ENCODE results near the gene GJB2. TPM values are rescaled to one million over a fixed set of nuclear protein-coding genes. Genes with fewer than 3 reads are reported as not detected.

The GJB2 gene
- polyA plus RNA-seq, 1 experiment: 3.0 TPM

DNA sequence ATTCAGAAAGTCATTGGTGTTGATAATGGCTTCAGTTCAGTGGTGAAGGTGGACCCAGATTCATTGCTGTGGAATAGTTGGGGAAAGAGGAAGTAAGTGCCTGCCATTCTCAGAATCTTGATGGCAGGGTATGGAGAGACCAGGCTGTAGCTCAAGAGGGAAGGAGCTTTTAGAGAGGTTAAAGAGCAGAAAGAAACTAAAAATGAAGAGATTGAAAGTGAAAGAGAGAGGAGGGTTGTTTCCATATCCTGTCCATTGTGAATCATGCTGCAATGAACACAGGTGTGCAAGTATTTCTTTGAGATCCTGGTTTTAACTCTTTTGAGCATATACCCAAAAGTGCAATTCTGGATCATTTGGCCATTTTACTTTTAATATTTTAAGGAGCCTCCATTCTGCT lies 26.8 kb upstream of the GJB2 start:
- Histone ChIP-seq H3K27ac (ENCODE audit: low read depth, low read length) (no peak overlapping the region), H3K4me3 (ENCODE audit: low read depth, low read length) (no peak overlapping the region), H3K27me3 (ENCODE audit: control insufficient read depth, insufficient read depth, low read length) (peaks cover 35% of the 10 kb centered on the region), H3K9me3 (ENCODE audit: control insufficient read depth, insufficient read depth, low read length) (no peaks in the 10 kb centered on the region)
- TF ChIP-seq, protein P1, sequence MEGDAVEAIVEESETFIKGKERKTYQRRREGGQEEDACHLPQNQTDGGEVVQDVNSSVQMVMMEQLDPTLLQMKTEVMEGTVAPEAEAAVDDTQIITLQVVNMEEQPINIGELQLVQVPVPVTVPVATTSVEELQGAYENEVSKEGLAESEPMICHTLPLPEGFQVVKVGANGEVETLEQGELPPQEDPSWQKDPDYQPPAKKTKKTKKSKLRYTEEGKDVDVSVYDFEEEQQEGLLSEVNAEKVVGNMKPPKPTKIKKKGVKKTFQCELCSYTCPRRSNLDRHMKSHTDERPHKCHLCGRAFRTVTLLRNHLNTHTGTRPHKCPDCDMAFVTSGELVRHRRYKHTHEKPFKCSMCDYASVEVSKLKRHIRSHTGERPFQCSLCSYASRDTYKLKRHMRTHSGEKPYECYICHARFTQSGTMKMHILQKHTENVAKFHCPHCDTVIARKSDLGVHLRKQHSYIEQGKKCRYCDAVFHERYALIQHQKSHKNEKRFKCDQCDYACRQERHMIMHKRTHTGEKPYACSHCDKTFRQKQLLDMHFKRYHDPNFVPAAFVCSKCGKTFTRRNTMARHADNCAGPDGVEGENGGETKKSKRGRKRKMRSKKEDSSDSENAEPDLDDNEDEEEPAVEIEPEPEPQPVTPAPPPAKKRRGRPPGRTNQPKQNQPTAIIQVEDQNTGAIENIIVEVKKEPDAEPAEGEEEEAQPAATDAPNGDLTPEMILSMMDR (IDR thresholded peaks at IDR 0.05; ENCODE audit: low read depth, low read length): no peak
- DNase-seq (ENCODE audit: low read depth, low spot score): no peak
- POLR2A ChIA-PET: no interaction called here
- CTCF ChIA-PET: no interaction called here

DNA sequence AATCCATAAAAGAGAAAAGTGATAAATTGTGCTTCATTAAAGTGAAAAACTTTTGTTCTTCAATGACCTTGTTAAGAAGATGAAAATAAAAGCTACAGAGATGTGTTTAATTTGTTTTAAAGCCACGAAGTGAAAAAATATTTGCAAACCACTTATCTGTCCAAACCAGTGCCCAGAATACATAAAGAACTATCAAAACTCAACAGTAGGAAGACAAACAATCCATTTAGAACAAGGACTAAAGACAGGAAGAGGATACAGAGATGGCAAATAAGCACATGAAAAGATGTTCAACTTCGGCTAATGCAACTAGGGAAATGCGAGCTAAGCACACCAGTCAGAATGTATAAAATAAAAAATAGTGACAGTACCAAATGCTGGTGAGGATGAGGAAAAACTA lies 24.4 kb upstream of the GJB2 start:
- ChIA-PET CTCF (interaction anchor here (0.6 kb wide), 1 partner anchor 20 kb away, joined by 6 read pairs; no protein-coding TSS in a partner anchor), POLR2A (no interaction called here)
- no peak for DNase-seq (ENCODE audit: low read depth, low spot score)
- H3K27me3 ChIP-seq (ENCODE audit: control insufficient read depth, insufficient read depth, low read length): peaks cover 37% of the 10 kb centered on the region
- no peaks in the 10 kb centered on the region for H3K9me3 ChIP-seq (ENCODE audit: control insufficient read depth, insufficient read depth, low read length)
- TF ChIP-seq, protein P1 (IDR thresholded peaks at IDR 0.05; ENCODE audit: low read depth, low read length): no peak
- H3K27ac ChIP-seq (ENCODE audit: low read depth, low read length): no peak overlapping the region
- H3K4me3 ChIP-seq (ENCODE audit: low read depth, low read length): no peak overlapping the region

DNA sequence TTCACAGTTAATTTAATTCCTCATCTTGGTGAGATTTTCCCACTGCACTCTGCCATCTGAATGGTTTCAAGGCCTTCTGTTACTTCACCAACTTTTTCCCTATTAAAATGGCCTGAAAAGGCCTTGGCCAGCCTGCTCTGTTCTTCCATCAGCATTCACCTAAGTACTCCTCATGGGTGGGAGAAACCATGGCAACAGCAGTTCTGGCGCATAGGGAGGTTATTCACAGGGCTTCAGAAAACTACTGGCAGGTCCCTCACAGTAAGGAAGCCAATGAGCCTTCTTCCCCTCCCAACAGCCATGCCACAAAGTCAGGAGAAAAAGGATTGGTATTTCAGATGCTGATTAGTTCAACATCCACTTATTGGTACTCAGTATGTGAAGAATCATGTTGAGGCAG lies 17.2 kb upstream of the GJB2 start:
- POLR2A ChIA-PET: no interaction called here
- TF ChIP-seq, protein P1 (IDR thresholded peaks at IDR 0.05; ENCODE audit: low read depth, low read length): no peak
- no peak for DNase-seq (ENCODE audit: low read depth, low spot score)
- H3K27ac ChIP-seq (ENCODE audit: low read depth, low read length): no peak overlapping the region
- no peak overlapping the region for H3K4me3 ChIP-seq (ENCODE audit: low read depth, low read length)
- CTCF ChIA-PET: interaction anchor here (0.6 to 0.9 kb wide), 2 partner anchors 10 to 13 kb away, joined by 3 to 8 read pairs; no protein-coding TSS in a partner anchor
- H3K9me3 ChIP-seq (ENCODE audit: control insufficient read depth, insufficient read depth, low read length): no peaks in the 10 kb centered on the region
- H3K27me3 ChIP-seq (ENCODE audit: control insufficient read depth, insufficient read depth, low read length): peaks cover 41% of the 10 kb centered on the region

DNA sequence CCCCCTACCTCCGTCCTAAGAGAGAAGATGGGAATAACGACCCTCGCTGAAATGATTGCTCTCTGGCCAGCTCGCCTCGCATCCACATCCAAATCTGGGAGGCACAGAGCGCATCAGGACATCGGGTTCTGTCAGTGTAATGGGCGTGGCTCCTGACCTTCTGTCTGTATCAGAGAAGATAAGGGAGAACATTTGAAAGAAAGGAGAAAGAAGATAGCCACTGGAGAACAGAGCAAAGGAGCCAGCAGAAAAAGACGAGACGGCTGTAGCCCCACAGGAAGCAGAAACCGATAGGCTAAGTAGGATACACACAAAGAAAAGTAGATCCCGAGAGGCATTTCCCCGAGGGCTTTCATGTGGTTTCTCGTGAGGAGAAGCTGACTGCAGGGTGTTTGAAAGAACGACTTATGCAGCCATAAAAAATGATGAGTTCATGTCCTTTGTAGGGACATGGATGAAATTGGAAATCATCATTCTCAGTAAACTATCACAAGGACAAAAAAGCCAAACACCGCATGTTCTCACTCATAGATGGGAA lies 14.0 kb upstream of the GJB2 start:
- no peak for DNase-seq (ENCODE audit: low read depth, low spot score)
- TF ChIP-seq, protein P1 (IDR thresholded peaks at IDR 0.05; ENCODE audit: low read depth, low read length): no peak
- Histone ChIP-seq H3K9me3 (ENCODE audit: control insufficient read depth, insufficient read depth, low read length) (no peaks in the 10 kb centered on the region; the same call in 1 of the 2 replicates), H3K27ac (ENCODE audit: low read depth, low read length) (no peak overlapping the region), H3K4me3 (ENCODE audit: low read depth, low read length) (no peak overlapping the region), H3K27me3 (ENCODE audit: control insufficient read depth, insufficient read depth, low read length) (peaks cover 35% of the 10 kb centered on the region)
- CTCF ChIA-PET: interaction anchor here (1.0 kb wide), 1 partner anchor 10 kb away, joined by 7 read pairs; no protein-coding TSS in a partner anchor
- POLR2A ChIA-PET: no interaction called here

DNA sequence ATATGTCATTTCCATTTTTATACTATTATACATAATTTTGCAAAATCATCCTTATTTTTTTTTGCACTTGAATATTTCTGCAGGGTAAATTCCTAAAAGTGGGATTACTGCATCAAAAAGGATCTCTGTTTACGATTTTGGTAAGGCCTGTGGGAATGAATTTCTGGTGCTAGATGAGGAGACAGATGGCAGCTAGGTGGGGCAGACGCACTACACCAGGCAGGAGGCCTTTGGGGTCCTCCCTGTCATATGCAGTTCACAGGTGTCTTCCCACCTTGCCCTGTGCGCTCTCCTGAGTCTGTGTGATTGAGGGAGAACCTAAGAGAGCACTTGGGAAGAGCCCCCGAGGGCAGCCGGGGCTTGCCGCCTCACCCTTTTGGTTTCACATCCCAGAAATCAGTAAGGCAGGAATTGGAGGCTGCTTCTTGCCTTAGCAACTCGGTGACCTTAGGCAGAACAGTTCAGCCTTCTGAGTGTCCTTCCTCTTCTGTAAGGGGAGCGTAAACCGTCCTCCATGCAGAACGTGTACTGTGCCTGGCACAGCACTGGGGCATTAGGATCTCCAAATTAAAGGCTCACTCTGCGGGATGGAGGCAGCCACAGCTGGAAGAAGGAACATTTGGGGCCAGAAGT lies 13.4 kb upstream of the GJB2 start:
- H3K27me3 ChIP-seq (ENCODE audit: control insufficient read depth, insufficient read depth, low read length): peaks cover 35% of the 10 kb centered on the region
- no peak overlapping the region for H3K27ac ChIP-seq (ENCODE audit: low read depth, low read length)
- no peak for DNase-seq (ENCODE audit: low read depth, low spot score)
- ChIA-PET POLR2A (no interaction called here), CTCF (interaction anchor here (1.0 to 1.1 kb wide), 2 partner anchors 9 kb away, joined by 3 to 7 read pairs; no protein-coding TSS in a partner anchor)
- H3K4me3 ChIP-seq (ENCODE audit: low read depth, low read length): no peak overlapping the region
- TF ChIP-seq, protein P1 (IDR thresholded peaks at IDR 0.05; ENCODE audit: low read depth, low read length): no peak
- H3K9me3 ChIP-seq (ENCODE audit: control insufficient read depth, insufficient read depth, low read length): no peaks in the 10 kb centered on the region; the same call in none of the 2 replicates
